GM06990 (cell line): Measurements from ENCODE around the gene ROR2.

Experiments
- DNase-seq: peaks from one replicate; pipeline ENCODE4 v3.0.0-alpha.2; 2011; ENCODE audit not compliant: insufficient read length; ENCODE audit errors: extremely low read depth
- H3K27me3 ChIP-seq: replicated peaks from 2 replicates; pipeline ENCODE4 v1.6.0; 2011; ENCODE audit warnings: low read length; ENCODE audit not compliant: control insufficient read depth, insufficient read depth
- H3K36me3 ChIP-seq: 2 replicates; pipeline ENCODE4 v1.5.1; 2011; ENCODE audit warnings: low read length; ENCODE audit not compliant: control insufficient read depth, insufficient read depth
- H3K4me3 ChIP-seq: replicated peaks from 2 replicates; pipeline ENCODE4 v1.5.1; 2011; ENCODE audit warnings: low read depth, mild to moderate bottlenecking, control low read depth, low read length
- TF ChIP-seq, protein P1 (sequence below): IDR thresholded peaks from 2 replicates; pipeline ENCODE4 v1.5.1; 2011; ENCODE audit warnings: low read length, control low read depth, mild to moderate bottlenecking, inconsistent platforms; ENCODE audit not compliant: insufficient read depth, poor library complexity, severe bottlenecking

ROR2 gene

DNA sequence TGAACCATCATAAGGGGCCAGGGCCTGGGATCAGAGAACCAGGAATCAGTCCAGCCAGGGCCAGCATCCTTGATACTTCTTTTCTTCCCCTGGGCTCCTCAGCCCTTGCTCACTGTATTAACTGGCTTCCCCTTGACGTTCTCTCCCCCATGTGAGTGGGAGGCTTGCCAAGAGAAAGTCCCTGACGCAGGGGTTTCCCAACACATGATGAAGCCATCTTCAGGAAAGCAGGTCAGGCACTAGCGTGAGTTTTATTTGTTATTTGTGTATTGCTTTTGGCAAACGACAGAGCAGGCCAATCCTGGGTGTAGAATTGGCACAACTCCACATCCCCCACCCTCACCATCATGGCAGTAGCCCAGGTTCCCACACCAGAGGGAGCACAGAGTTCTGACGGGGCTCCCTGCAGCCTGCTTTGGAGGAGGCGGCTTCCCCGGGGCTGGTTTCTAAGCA is 360.9 kb downstream of the ROR2 start:
- TF ChIP-seq, protein P1, sequence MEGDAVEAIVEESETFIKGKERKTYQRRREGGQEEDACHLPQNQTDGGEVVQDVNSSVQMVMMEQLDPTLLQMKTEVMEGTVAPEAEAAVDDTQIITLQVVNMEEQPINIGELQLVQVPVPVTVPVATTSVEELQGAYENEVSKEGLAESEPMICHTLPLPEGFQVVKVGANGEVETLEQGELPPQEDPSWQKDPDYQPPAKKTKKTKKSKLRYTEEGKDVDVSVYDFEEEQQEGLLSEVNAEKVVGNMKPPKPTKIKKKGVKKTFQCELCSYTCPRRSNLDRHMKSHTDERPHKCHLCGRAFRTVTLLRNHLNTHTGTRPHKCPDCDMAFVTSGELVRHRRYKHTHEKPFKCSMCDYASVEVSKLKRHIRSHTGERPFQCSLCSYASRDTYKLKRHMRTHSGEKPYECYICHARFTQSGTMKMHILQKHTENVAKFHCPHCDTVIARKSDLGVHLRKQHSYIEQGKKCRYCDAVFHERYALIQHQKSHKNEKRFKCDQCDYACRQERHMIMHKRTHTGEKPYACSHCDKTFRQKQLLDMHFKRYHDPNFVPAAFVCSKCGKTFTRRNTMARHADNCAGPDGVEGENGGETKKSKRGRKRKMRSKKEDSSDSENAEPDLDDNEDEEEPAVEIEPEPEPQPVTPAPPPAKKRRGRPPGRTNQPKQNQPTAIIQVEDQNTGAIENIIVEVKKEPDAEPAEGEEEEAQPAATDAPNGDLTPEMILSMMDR: no peak
- peak; percentile 15 for DNase-seq

DNA sequence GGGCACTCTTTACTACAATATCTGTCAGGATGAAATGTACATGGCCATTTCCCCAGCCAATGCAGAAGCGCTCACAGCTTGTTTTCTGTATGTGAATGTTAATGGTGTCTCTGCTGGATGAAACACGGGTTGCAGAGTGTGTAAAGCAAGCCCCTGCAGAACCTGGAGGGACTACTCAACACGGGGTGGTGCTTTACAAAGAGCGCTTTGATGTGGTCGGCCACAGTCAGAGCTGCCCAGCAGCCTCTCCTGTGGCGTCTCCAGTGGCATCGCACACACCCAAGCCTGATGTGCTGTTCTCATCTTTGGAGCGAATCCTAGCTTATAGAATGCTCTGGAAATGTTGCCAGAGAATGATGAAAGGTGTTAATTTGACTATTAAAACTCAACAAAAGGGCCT is 363.7 kb downstream of the ROR2 start:
- H3K27me3 ChIP-seq: no peaks in the 10 kb centered on the region; the same call in 1 of the 2 replicates
- DNase-seq: no peak
- H3K36me3 ChIP-seq: no peaks in the 10 kb centered on the region
- no peak overlapping the region for H3K4me3 ChIP-seq
- TF ChIP-seq, protein P1: no peak

More for the DNA sequence above, 360.9 kb downstream of the ROR2 start:
- Histone ChIP-seq H3K27me3 (no peaks in the 10 kb centered on the region; the same call in 1 of the 2 replicates), H3K4me3 (no peak overlapping the region), H3K36me3 (no peaks in the 10 kb centered on the region)

DNA sequence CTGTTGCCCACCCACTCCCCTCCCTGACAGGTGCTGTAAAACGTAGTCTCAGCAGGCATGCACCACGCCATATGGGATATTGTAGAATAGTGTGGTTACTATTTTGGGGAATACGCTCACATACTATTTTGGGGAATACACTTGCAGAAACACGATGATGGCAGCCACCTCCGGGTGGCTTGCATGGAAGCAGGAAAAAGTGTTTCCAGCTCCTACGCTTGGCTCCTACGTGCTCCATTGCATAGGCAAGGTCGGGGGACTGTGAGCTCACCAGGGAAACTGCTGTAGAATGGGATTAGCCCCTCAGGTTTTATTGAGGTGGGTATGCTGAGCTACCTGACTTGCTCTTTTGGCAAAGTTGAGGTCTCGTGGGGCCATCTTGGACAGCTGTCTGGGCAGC is 366.1 kb downstream of the ROR2 start:
- TF ChIP-seq, protein P1: no peak
- Histone ChIP-seq H3K36me3 (no peaks in the 10 kb centered on the region), H3K27me3 (no peaks in the 10 kb centered on the region; the same call in 1 of the 2 replicates)

DNA sequence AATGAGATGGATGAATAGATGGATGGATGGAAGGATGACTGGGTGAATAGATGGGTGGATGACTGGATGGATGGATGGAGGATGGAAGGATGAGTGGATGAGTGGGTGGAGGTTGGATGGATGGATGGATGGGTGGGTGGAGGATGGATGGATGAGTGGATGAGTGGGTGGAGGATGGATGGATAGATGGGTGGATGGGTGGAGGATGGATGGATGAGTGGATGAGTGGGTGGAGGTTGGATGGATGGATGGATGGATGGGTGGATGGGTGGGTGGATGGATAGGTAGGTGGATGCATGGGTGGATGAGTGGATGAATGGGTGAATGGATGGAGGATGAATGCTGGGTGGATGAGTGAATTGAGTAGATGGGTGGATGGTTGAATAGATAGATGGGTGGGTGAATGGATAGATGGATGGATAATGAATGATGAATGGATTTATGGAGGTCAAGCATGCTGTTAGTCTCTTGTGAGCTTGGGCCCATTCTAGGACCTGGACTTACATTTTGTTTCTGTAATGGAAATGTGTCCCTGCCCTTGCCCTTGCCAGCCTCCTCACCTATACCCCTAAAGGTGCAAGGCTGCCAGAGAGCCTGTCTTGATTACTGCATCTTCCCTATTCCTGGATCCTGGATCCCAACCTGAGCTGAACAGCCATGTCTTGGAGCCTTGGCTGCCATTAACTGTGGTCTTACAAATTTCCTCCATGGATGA is 366.7 kb downstream of the ROR2 start:
- no peaks in the 10 kb centered on the region for H3K36me3 ChIP-seq
- H3K27me3 ChIP-seq: no peaks in the 10 kb centered on the region; the same call in 1 of the 2 replicates
- TF ChIP-seq, protein P1: no peak
- no peak for DNase-seq
- no peak overlapping the region for H3K4me3 ChIP-seq

More for the DNA sequence above, 366.1 kb downstream of the ROR2 start:
- no peak for DNase-seq
- no peak overlapping the region for H3K4me3 ChIP-seq

DNA sequence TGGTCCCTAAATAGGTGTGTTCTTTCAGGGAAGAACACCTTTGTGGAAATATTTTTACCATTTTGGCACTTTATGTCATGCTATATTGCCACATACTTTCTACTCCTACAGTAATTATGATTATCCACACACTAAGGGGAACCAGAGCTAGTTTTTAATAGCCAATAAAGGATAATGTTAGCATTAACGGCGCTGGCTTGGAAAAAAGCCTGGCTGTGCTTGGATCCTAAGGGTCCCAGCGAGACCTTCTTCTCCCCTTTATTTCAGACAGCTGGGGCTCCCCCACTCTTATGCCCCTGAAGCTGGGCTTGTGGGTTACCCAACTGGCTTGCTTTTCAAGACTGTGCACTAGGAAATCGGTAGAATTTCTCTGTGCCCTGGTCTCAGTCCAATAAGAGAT is 367.8 kb downstream of the ROR2 start:
- TF ChIP-seq, protein P1: no peak
- Histone ChIP-seq H3K4me3 (no peak overlapping the region), H3K27me3 (peaks cover 2% of the 10 kb centered on the region), H3K36me3 (no peaks in the 10 kb centered on the region)
- DNase-seq: no peak
